ENCODE measurements around the gene RNPEPL1.

- TF ChIP-seq, protein P1, sequence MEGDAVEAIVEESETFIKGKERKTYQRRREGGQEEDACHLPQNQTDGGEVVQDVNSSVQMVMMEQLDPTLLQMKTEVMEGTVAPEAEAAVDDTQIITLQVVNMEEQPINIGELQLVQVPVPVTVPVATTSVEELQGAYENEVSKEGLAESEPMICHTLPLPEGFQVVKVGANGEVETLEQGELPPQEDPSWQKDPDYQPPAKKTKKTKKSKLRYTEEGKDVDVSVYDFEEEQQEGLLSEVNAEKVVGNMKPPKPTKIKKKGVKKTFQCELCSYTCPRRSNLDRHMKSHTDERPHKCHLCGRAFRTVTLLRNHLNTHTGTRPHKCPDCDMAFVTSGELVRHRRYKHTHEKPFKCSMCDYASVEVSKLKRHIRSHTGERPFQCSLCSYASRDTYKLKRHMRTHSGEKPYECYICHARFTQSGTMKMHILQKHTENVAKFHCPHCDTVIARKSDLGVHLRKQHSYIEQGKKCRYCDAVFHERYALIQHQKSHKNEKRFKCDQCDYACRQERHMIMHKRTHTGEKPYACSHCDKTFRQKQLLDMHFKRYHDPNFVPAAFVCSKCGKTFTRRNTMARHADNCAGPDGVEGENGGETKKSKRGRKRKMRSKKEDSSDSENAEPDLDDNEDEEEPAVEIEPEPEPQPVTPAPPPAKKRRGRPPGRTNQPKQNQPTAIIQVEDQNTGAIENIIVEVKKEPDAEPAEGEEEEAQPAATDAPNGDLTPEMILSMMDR (conservative IDR thresholded peaks at IDR 0.05) = no peak
- no peak for TF ChIP-seq EZH2 (IDR thresholded peaks at IDR 0.05; ENCODE audit: low read depth)
Measured at GRCh38 chr2:240563951-240564560, 4.2 kb upstream of the RNPEPL1 start.
